SK-N-SH (cell line): ENCODE measurements around the gene BRME1. TPM values are rescaled to one million over a fixed set of nuclear protein-coding genes. Genes with fewer than 3 reads are reported as not detected.

Experiments
- CTCF ChIA-PET: fragments of 300-600, 350-600 bp; formaldehyde crosslinking; extraction: SDS; loops from one replicate; lab custom pipeline; 2021; lab: Yijun Ruan, JAX
- POLR2A ChIA-PET: fragments of 350-600 bp; sonication (Branson Sonifier 250); formaldehyde crosslinking; extraction: SDS; loops from one replicate; lab custom pipeline; 2020; ENCODE audit warnings: antibody characterized with exemption, inconsistent platforms; lab: Yijun Ruan, JAX
- DNase-seq: peaks from one replicate; pipeline ENCODE4 v3.0.0; 2012
- H2AFZ ChIP-seq: fragments of 200-600 bp; sonication (generic); 2 replicates; pipeline ENCODE4 v1.8.1; 2016; ENCODE audit warnings: antibody characterized with exemption, mild to moderate bottlenecking, low read depth
- H3F3A ChIP-seq: fragments of 200-600 bp; sonication (generic); replicated peaks from 2 replicates; pipeline ENCODE3; 2016; ENCODE audit warnings: antibody characterized with exemption, mild to moderate bottlenecking; ENCODE audit not compliant: insufficient read depth
- H3K27ac ChIP-seq, 2 experiments: fragments of 200-500 bp in 1 of 2; fragments of 200-600 bp in 1 of 2; sonication (Bioruptor generic) in 1 of 2; sonication (generic), shearing (Covaris generic) in 1 of 2; 2 replicates each; pipeline versions ENCODE4 v1.5.1 to v1.6.1; 2014 to 2016; ENCODE audit warnings: low read depth in 2 of 2, inconsistent platforms in 1 of 2, low read length in 1 of 2, mild to moderate bottlenecking in 1 of 2, mixed read lengths in 1 of 2
- H3K27me3 ChIP-seq: fragments of 200-600 bp; sonication (generic), shearing (Covaris generic); 2 replicates; pipeline ENCODE4 v1.6.1; 2016; ENCODE audit warnings: mixed run types; ENCODE audit not compliant: insufficient read depth
- H3K36me3 ChIP-seq, 2 experiments: fragments of 200-500 bp in 1 of 2; fragments of 200-600 bp in 1 of 2; sonication (Bioruptor generic) in 1 of 2; sonication (generic) in 1 of 2; replicated peaks in 1 of 2; 2 replicates each; pipeline versions ENCODE3 to v1.5.1; 2014 to 2016; ENCODE audit warnings: low read length in 1 of 2, mild to moderate bottlenecking in 1 of 2; ENCODE audit not compliant: insufficient read depth in 2 of 2, control insufficient read depth in 1 of 2
- H3K4me1 ChIP-seq, 2 experiments: fragments of 200-500 bp in 1 of 2; fragments of 200-600 bp in 1 of 2; sonication (Bioruptor generic) in 1 of 2; sonication (generic), shearing (Covaris generic) in 1 of 2; 2 replicates each; pipeline versions ENCODE4 v1.5.1 to v1.6.1; 2014 to 2016; ENCODE audit warnings: low read depth in 1 of 2, low read length in 1 of 2, mixed run types in 1 of 2; ENCODE audit not compliant: insufficient read depth in 2 of 2, control insufficient read depth in 1 of 2
- H3K4me2 ChIP-seq: fragments of 200-600 bp; sonication (generic), shearing (Covaris generic); 2 replicates; pipeline ENCODE4 v1.6.1; 2017; ENCODE audit warnings: mixed run types
- H3K4me3 ChIP-seq, 2 experiments: fragments of 200-500 bp in 1 of 2; fragments of 200-600 bp in 1 of 2; sonication (Bioruptor generic) in 1 of 2; sonication (generic), shearing (Covaris generic) in 1 of 2; 2 replicates each; pipeline versions ENCODE4 v1.5.1 to v1.8.1; 2014 to 2016; ENCODE audit warnings: low read depth in 2 of 2, inconsistent platforms in 1 of 2, low read length in 1 of 2, mild to moderate bottlenecking in 1 of 2, mixed read lengths in 1 of 2, moderate library complexity in 1 of 2
- H3K79me2 ChIP-seq: fragments of 200-600 bp; sonication (generic); 2 replicates; pipeline ENCODE4 v1.8.1; 2017; ENCODE audit warnings: mild to moderate bottlenecking; ENCODE audit not compliant: insufficient read depth
- H3K9ac ChIP-seq: fragments of 200-600 bp; sonication (generic); 2 replicates; pipeline ENCODE4 v1.6.1; 2017; ENCODE audit warnings: mixed run types
- H3K9me2 ChIP-seq: fragments of 200-600 bp; sonication (generic); 2 replicates; pipeline ENCODE4 v1.6.1; 2017; ENCODE audit warnings: mixed run types
- H3K9me3 ChIP-seq: fragments of 200-600 bp; sonication (generic); 2 replicates; pipeline ENCODE4 v1.6.1; 2017; ENCODE audit warnings: mixed run types, mild to moderate bottlenecking, moderate library complexity
- H4K20me1 ChIP-seq: fragments of 200-600 bp; sonication (generic); 2 replicates; pipeline ENCODE4 v1.6.1; 2017; ENCODE audit warnings: mild to moderate bottlenecking, mixed run types; ENCODE audit not compliant: insufficient read depth
- CHD2 ChIP-seq: fragments of 150-350 bp; IDR thresholded peaks from 2 replicates; pipeline ENCODE4 v1.6.1; 2018; ENCODE audit warnings: low read length; ENCODE audit not compliant: partially characterized antibody
- ELF1 ChIP-seq: IDR thresholded peaks from 2 replicates; pipeline ENCODE4 v1.4.0; 2012
- EP300 ChIP-seq, 2 experiments: IDR thresholded peaks; 2 replicates each; pipeline versions ENCODE4 v1.4.0 to v1.6.1; 2012; ENCODE audit warnings: borderline replicate concordance in 1 of 2, low read depth in 1 of 2, low read length in 1 of 2
- EZH2phosphoT487 ChIP-seq: fragments of 200-600 bp; sonication (generic); IDR thresholded peaks from 2 replicates; pipeline ENCODE4 v1.6.1; 2017; ENCODE audit warnings: low read depth, mixed run types, mild to moderate bottlenecking, antibody characterized with exemption, moderate library complexity, borderline replicate concordance
- FOXM1 ChIP-seq: IDR thresholded peaks from 2 replicates; pipeline ENCODE4 v1.4.0; 2012; ENCODE audit warnings: low read depth, mild to moderate bottlenecking
- GABPA ChIP-seq: IDR thresholded peaks from 2 replicates; pipeline ENCODE4 v1.4.0; 2012; ENCODE audit warnings: low read depth, mild to moderate bottlenecking
- GATA2 ChIP-seq: sonication (generic); formaldehyde crosslinking; IDR thresholded peaks from 2 replicates; pipeline ENCODE4 v1.5.0; 2020; ENCODE audit warnings: mild to moderate bottlenecking, missing genetic modification reagents
- JUND ChIP-seq: IDR thresholded peaks from 2 replicates; pipeline ENCODE4 v1.4.0; 2012
- MAX ChIP-seq: IDR thresholded peaks from 2 replicates; pipeline ENCODE4 v1.4.0; 2012; ENCODE audit warnings: low read depth
- MEF2A ChIP-seq: IDR thresholded peaks from 2 replicates; pipeline ENCODE4 v1.4.0; 2012; ENCODE audit warnings: low read depth, borderline replicate concordance
- MXI1 ChIP-seq: IDR thresholded peaks from 2 replicates; pipeline ENCODE4 v1.6.1; 2012; ENCODE audit warnings: mild to moderate bottlenecking, low read depth, low read length, improper control_type of control experiment
- NFIC ChIP-seq: IDR thresholded peaks from 2 replicates; pipeline ENCODE4 v1.4.0; 2012; ENCODE audit warnings: borderline replicate concordance
- NRF1 ChIP-seq: IDR thresholded peaks from 2 replicates; pipeline ENCODE4 v1.6.1; 2012; ENCODE audit warnings: low read depth, mild to moderate bottlenecking, low read length
- PBX3 ChIP-seq: IDR thresholded peaks from 2 replicates; pipeline ENCODE4; 2012
- RCOR1 ChIP-seq: fragments of 150-350 bp; IDR thresholded peaks from 2 replicates; pipeline ENCODE4 v1.6.1; 2017; ENCODE audit warnings: antibody characterized with exemption, low read length
- REST ChIP-seq: IDR thresholded peaks from 2 replicates; pipeline ENCODE4 v1.6.1; 2012; ENCODE audit warnings: mild to moderate bottlenecking, low read depth, low read length, moderate library complexity
- RFX5 ChIP-seq: IDR thresholded peaks from 2 replicates; pipeline ENCODE4 v1.6.1; 2012; ENCODE audit warnings: mild to moderate bottlenecking, improper control_type of control experiment, low read length
- RXRA ChIP-seq: IDR thresholded peaks from 2 replicates; pipeline ENCODE4 v1.4.0; 2012; ENCODE audit warnings: low read depth, mild to moderate bottlenecking, borderline replicate concordance
- SIN3A ChIP-seq: IDR thresholded peaks from 2 replicates; pipeline ENCODE4 v1.6.1; 2012; ENCODE audit warnings: low read depth, mild to moderate bottlenecking, low read length, moderate library complexity, borderline replicate concordance
- SMC3 ChIP-seq: IDR thresholded peaks from 2 replicates; pipeline ENCODE4 v1.6.1; 2012; ENCODE audit warnings: low read depth, low read length, improper control_type of control experiment
- TEAD4 ChIP-seq: IDR thresholded peaks from 2 replicates; pipeline ENCODE4 v1.4.0; 2012; ENCODE audit warnings: mild to moderate bottlenecking, borderline replicate concordance; ENCODE audit not compliant: insufficient read depth
- USF2 ChIP-seq: fragments of 150-350 bp; IDR thresholded peaks from 2 replicates; pipeline ENCODE4 v1.6.1; 2017; ENCODE audit warnings: antibody characterized with exemption, low read length, low read depth, borderline replicate concordance
- YY1 ChIP-seq: IDR thresholded peaks from 2 replicates; pipeline ENCODE4 v1.4.0; 2012; ENCODE audit warnings: low read depth, mild to moderate bottlenecking
- ZBTB33 ChIP-seq: IDR thresholded peaks from 2 replicates; pipeline ENCODE4 v1.4.0; 2012; ENCODE audit warnings: low read depth, borderline replicate concordance
- WGBS: methylation state at CpG from one replicate; pipeline ENCODE4 v1.1.6; 2017; ENCODE audit warnings: low lambda C conversion rate; 5-methylcytosine and 5-hydroxymethylcytosine counted together
- polyA plus RNA-seq, 3 experiments: library from polyadenylated mRNA; depleted of rRNA; stranded (reverse); fragments of >200 nt; gene quantifications; 2 replicates each; pipeline ENCODE4 v1.2.3, GENCODE V29; 2012

Gene BRME1
- polyA plus RNA-seq, 1 of the 3 experiments (the other 2 are of a cell fraction), result 1.5 TPM

GRCh38 chr19:13833330-13834243, 72.3 kb downstream of the BRME1 start:
- H3K9me2 ChIP-seq, result no peaks in the 10 kb centered on the region
- H3K27me3 ChIP-seq, result no peaks in the 10 kb centered on the region
- peak; percentile 99 for DNase-seq
- peaks cover 36 to 42% of the 10 kb centered on the region in 2 experiments for H3K4me1 ChIP-seq
- peak overlapping the region; percentile 33 for H3K9ac ChIP-seq
- H3K4me3 ChIP-seq, result peak overlapping the region in 1 of 2 experiments; percentile 31; a peak in 1 of 4 replicates
- peaks cover 47% of the 10 kb centered on the region for H3K79me2 ChIP-seq
- no peak overlapping the region for H2AFZ ChIP-seq
- H3K9me3 ChIP-seq, result no peaks in the 10 kb centered on the region
- peaks cover 98% of the 10 kb centered on the region for H4K20me1 ChIP-seq
- POLR2A ChIA-PET, result no interaction called here
- CTCF ChIA-PET, result interaction anchor here (0.6 to 8.4 kb wide), 3 partner anchors 19 to 225 kb away, joined by 3 to 61 read pairs (median 3); no protein-coding TSS in a partner anchor
- peaks cover 21 to 57% of the 10 kb centered on the region in 2 experiments for H3K36me3 ChIP-seq
- H3K4me2 ChIP-seq, result peak overlapping the region; percentile 39
- H3F3A ChIP-seq, result peaks cover 93% of the 10 kb centered on the region
- WGBS, result 23% methylated on average over 24 of the region's 59 CpGs
- peak overlapping the region; percentile 77 to 97 for H3K27ac ChIP-seq
- TF ChIP-seq SIN3A (peak; percentile 78; the same call in 1 of the 2 replicates), RFX5 (no peak), GABPA (no peak), EP300 (IDR thresholded peaks at IDR 0.05; ENCODE audit: borderline replicate concordance in 1 of 2, low read depth in 1 of 2, low read length in 1 of 2) (no peak), YY1 (no peak), EZH2phosphoT487 (no peak), NRF1 (no peak), PBX3 (peak; percentile 97), USF2 (no peak), ELF1 (peak; percentile 34; the same call in 1 of the 2 replicates), NFIC (no peak; the same call in 1 of the 2 replicates), SMC3 (no peak; the same call in 1 of the 2 replicates), ZBTB33 (no peak), MXI1 (no peak), TEAD4 (0 out of 2 replicates have a peak, but pooled peaks have one; percentile 34), RXRA (no peak), RCOR1 (no peak), FOXM1 (no peak), JUND (peak; percentile 35), REST (no peak), GATA2 (CRISPR knock-in tag) (no peak), CHD2 (peak; percentile 57), MEF2A (no peak), MAX (peak; percentile 40)
